GM12865 (cell line): Measurements from ENCODE around the gene CTNND2.

Experiments used
- DNase-seq: peaks from one replicate; pipeline ENCODE4 v3.0.0; 2010; ENCODE audit warnings: low read depth
- H3K4me3 ChIP-seq: 2 replicates; pipeline ENCODE4 v1.5.1; 2011; ENCODE audit warnings: mild to moderate bottlenecking, low read depth, low read length, control low read depth
- CTCF ChIP-seq: IDR thresholded peaks from 2 replicates; pipeline ENCODE4 v1.5.1; 2011; ENCODE audit warnings: low read length, control low read depth, low read depth, inconsistent platforms; ENCODE audit not compliant: insufficient read depth; ENCODE audit errors: missing control alignments

CTNND2 gene

GRCh38 chr5:10981932-10982331 is 922.3 kb downstream of the CTNND2 start:
- no peak for DNase-seq
- TF ChIP-seq CTCF = no peak
- no peak overlapping the region for H3K4me3 ChIP-seq

GRCh38 chr5:10977011-10977410 is 927.2 kb downstream of the CTNND2 start:
- DNase-seq = no peak
- H3K4me3 ChIP-seq = no peak overlapping the region
- TF ChIP-seq CTCF = no peak

GRCh38 chr5:10975945-10976344 is 928.3 kb downstream of the CTNND2 start:
- H3K4me3 ChIP-seq = no peak overlapping the region
- DNase-seq = peak; percentile 26
- TF ChIP-seq CTCF = no peak

- DNase-seq = no peak
These were observed 929.4 kb downstream of the CTNND2 start for GRCh38 chr5:10974850-10975249.

GRCh38 chr5:10973316-10973715 is 930.9 kb downstream of the CTNND2 start:
- TF ChIP-seq CTCF = no peak
- no peak for DNase-seq
- H3K4me3 ChIP-seq = no peak overlapping the region

More at GRCh38 chr5:10974850-10975249, 929.4 kb downstream of the CTNND2 start:
- H3K4me3 ChIP-seq = no peak overlapping the region
- no peak for TF ChIP-seq CTCF

- H3K4me3 ChIP-seq = no peak overlapping the region
These were observed 934.5 kb downstream of the CTNND2 start for GRCh38 chr5:10969684-10970180.

GRCh38 chr5:10964806-10965205 is 939.4 kb downstream of the CTNND2 start:
- no peak for DNase-seq
- no peak for TF ChIP-seq CTCF
- H3K4me3 ChIP-seq = no peak overlapping the region

More at GRCh38 chr5:10969684-10970180, 934.5 kb downstream of the CTNND2 start:
- TF ChIP-seq CTCF = no peak
- no peak for DNase-seq
